Measurements from ENCODE around the gene MRPL42.

GRCh38 chr12:93536111-93536765 lies 68.9 kb downstream of the MRPL42 start:
- TF ChIP-seq, protein P1, sequence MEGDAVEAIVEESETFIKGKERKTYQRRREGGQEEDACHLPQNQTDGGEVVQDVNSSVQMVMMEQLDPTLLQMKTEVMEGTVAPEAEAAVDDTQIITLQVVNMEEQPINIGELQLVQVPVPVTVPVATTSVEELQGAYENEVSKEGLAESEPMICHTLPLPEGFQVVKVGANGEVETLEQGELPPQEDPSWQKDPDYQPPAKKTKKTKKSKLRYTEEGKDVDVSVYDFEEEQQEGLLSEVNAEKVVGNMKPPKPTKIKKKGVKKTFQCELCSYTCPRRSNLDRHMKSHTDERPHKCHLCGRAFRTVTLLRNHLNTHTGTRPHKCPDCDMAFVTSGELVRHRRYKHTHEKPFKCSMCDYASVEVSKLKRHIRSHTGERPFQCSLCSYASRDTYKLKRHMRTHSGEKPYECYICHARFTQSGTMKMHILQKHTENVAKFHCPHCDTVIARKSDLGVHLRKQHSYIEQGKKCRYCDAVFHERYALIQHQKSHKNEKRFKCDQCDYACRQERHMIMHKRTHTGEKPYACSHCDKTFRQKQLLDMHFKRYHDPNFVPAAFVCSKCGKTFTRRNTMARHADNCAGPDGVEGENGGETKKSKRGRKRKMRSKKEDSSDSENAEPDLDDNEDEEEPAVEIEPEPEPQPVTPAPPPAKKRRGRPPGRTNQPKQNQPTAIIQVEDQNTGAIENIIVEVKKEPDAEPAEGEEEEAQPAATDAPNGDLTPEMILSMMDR (IDR thresholded peaks at IDR 0.05; ENCODE audit: low read depth, low read length, poor library complexity, severe bottlenecking), result no peak
- TF ChIP-seq EZH2phosphoT487 (IDR thresholded peaks at IDR 0.05; ENCODE audit: borderline replicate concordance, low read length), result no peak
